RWPE1 (cell line): ENCODE measurements around the gene VTA1.

Experiments
- CTCF ChIA-PET: fragments of 350-600 bp; sonication (Branson Sonifier 250); formaldehyde crosslinking; extraction: SDS; loops from one replicate; lab custom pipeline; 2021; lab: Yijun Ruan, JAX
- POLR2A ChIA-PET: fragments of 400-600 bp; formaldehyde crosslinking; extraction: SDS; loops from one replicate; lab custom pipeline; 2020; ENCODE audit warnings: antibody characterized with exemption; ENCODE audit not compliant: low non-redundant PET; lab: Yijun Ruan, JAX
- DNase-seq: peaks from one replicate; pipeline ENCODE4 v3.0.0; 2012; ENCODE audit warnings: low spot score
- H3K27ac ChIP-seq: fragments of 450-650 bp; 2 replicates; pipeline ENCODE4 v1.5.1; 2017
- TF ChIP-seq, protein P1 (sequence below): fragments of 450-650 bp; conservative IDR thresholded peaks from 2 replicates; pipeline ENCODE4 v1.5.1; 2017; ENCODE audit warnings: low read depth, mild to moderate bottlenecking

VTA1 gene

DNA sequence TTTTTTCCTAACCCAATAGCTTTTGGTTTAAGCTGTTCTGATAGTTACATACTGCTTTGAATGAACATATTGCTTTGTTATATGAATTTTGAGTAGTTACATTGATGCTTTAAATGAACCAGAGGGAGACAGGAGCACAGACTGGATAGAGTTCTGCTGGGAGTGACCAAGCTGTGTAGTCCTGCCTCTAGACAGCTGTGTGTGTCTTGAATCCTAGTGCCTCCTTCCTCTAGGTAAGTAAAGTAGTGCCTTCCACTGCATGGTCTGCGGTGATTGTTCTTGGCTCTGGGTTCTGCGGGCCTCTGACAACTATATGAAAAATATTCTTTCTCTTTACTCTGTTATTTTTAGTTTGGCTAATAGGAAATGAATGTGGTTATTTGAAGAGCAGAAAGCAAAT is 108.7 kb downstream of the VTA1 start:
- no peak overlapping the region for H3K27ac ChIP-seq
- no peak for DNase-seq
- ChIA-PET POLR2A (no interaction called here), CTCF (interaction anchor here (0.6 kb wide), 1 partner anchor 102 kb away, joined by 4 read pairs; no protein-coding TSS in a partner anchor)
- TF ChIP-seq, protein P1, sequence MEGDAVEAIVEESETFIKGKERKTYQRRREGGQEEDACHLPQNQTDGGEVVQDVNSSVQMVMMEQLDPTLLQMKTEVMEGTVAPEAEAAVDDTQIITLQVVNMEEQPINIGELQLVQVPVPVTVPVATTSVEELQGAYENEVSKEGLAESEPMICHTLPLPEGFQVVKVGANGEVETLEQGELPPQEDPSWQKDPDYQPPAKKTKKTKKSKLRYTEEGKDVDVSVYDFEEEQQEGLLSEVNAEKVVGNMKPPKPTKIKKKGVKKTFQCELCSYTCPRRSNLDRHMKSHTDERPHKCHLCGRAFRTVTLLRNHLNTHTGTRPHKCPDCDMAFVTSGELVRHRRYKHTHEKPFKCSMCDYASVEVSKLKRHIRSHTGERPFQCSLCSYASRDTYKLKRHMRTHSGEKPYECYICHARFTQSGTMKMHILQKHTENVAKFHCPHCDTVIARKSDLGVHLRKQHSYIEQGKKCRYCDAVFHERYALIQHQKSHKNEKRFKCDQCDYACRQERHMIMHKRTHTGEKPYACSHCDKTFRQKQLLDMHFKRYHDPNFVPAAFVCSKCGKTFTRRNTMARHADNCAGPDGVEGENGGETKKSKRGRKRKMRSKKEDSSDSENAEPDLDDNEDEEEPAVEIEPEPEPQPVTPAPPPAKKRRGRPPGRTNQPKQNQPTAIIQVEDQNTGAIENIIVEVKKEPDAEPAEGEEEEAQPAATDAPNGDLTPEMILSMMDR: no peak

DNA sequence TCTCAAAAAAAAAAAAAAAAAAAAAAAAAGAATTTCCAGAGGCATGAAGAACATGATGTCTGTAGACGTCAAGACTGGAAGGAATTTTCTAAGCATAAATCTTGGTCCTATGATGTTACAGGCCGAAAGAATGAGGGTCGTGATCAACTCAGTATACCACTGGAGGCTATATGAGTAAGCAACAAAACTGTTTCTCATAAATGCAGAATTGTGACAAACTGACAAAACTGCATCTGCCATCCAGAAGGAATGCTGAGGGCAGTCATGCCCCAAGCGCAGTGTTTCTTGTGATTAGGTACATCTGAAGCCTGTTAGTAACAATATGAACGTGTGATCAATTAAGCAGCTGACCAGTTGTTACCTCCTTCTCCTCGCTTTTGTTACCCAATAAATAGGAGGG is 111.2 kb downstream of the VTA1 start:
- POLR2A ChIA-PET: no interaction called here

DNA sequence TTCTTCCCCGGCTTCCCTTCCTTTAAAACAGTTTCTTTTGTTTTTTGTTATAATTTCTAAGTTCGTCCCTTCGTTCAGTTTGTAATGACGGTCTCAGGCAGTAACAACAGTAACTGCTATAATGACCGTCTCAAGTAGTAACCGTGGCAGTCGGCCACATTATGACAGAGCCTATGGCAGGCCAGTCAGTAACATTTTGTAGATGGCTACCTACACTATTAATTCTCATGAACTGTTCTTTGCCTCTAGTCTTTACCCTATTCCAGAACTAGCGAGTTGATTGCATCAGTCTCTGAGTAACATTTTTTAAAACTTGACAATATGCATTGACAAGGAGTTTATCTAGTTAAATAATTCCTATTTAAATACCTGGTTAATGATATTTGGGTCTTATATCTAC is 111.7 kb downstream of the VTA1 start:
- no peak for DNase-seq
- POLR2A ChIA-PET: no interaction called here
- CTCF ChIA-PET: no interaction called here
- H3K27ac ChIP-seq: no peak overlapping the region
- TF ChIP-seq, protein P1: no peak

More for the DNA sequence above, 111.2 kb downstream of the VTA1 start:
- TF ChIP-seq, protein P1: no peak
- CTCF ChIA-PET: no interaction called here
- H3K27ac ChIP-seq: no peak overlapping the region
- DNase-seq: no peak

DNA sequence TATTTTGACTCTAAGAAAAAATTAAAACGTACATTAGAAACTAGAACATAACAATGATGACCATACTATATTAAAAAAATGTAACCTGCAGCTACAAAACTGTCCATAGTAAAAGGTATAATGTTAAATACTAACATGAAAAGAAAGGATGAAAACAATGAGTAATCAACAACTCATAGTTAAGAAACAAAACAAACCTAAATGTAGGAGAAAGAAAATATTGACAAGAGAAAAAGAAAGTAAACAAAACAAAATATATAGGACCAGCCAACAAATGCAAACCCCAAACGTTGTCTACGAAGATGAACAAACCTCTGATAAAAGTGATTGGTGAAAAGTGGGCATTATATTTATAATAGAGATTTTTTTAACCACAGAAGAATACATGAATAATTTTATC is 113.7 kb downstream of the VTA1 start:
- ChIA-PET POLR2A (no interaction called here), CTCF (no interaction called here)
- no peak for DNase-seq
- H3K27ac ChIP-seq: no peak overlapping the region
- TF ChIP-seq, protein P1: no peak

DNA sequence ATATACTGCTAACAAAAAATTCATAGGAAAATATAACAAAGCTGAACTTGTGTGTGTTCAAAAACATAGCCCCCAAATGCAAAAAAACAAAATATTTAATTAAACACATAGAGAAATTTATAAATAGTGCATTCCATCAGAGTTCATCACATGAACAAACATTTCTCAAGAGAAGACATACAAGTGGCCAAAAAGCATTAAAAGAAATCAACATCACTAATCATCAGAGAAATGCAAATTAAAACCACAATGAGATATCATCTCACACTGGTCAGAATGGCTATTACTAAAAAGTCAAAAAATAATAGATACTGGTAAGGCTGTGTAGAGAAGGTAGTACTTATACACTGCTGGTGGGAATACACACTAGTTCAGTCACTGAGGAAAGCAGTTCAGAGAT is 115.2 kb downstream of the VTA1 start:
- no peak overlapping the region for H3K27ac ChIP-seq
- POLR2A ChIA-PET: no interaction called here
- TF ChIP-seq, protein P1: no peak
- CTCF ChIA-PET: no interaction called here
- DNase-seq: no peak

DNA sequence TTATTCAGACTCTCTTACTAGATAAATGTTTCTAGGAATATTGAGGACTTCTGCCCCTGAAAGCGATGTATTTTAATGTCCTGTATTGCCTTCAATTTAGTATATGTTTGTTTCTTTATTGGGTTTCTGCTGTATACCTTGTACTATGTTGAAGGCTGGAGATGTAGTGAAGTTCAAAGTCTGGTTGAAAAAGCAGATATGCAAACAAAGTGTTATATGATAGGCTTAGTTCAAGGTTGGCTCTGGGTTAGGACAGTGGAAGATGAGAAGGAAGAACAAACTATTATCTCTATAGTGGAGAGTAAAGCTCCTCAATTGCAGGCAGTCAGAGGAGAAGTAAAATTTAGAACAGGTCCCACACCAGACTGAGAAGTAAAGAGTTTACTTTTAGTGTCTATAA is 118.4 kb downstream of the VTA1 start:
- ChIA-PET POLR2A (no interaction called here), CTCF (no interaction called here)
- no peak overlapping the region for H3K27ac ChIP-seq
- TF ChIP-seq, protein P1: no peak
- no peak for DNase-seq

DNA sequence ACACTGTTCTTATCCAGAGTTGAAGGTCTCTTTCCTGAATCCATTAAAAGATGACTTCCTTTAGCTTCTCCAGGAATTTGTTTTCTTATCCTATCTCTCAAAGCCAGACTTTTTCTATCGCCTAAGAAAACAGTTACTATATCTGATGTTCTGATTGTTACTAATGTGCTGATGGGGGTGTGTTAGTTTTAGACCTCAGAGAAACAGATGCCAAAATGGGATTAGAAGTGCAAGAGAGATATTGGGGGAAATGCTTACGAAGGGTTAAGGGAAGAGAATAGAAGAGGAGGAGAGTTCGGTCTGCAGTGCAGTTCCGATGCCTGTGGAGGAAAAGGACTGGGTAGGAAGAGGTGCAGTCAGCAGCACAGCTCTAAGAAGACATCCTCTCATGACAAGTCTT is 119.0 kb downstream of the VTA1 start:
- H3K27ac ChIP-seq: no peak overlapping the region
- DNase-seq: no peak
- ChIA-PET CTCF (no interaction called here), POLR2A (no interaction called here)
- TF ChIP-seq, protein P1: no peak
